Left lung (tissue), 10 donors: ENCODE results near the gene PDSS2. TPM values are rescaled to one million over a fixed set of nuclear protein-coding genes. Genes with fewer than 3 reads are reported as not detected.

ENCODE experiments used
- ATAC-seq: fragments of 200-7000 bp; cut with Tn5 transposase; one replicate; pipeline ENCODE4 v1.9.1; 2020; ENCODE audit warnings: moderate library complexity
- DNase-seq, 4 donors: peaks; one replicate each; pipeline ENCODE4 v3.0.0-alpha.2; 2013 to 2020
- H3K27ac ChIP-seq, 2 donors: fragments of 200-600 bp; sonication (generic) in 1 of 2; one replicate each; pipeline versions ENCODE4 v1.5.0 to v1.8.0; 2020 to 2021
- H3K27me3 ChIP-seq, 2 donors: fragments of 200-600 bp; sonication (generic) in 1 of 2; one replicate each; pipeline versions ENCODE4 v1.5.0 to v1.8.0; 2020 to 2021
- H3K36me3 ChIP-seq, 2 donors: fragments of 200-600 bp; sonication (generic) in 1 of 2; one replicate each; pipeline versions ENCODE4 v1.5.0 to v1.8.0; 2020 to 2021
- H3K4me1 ChIP-seq, 2 donors: fragments of 200-600 bp; one replicate each; pipeline ENCODE4 v1.8.0; 2021
- H3K4me3 ChIP-seq, 2 donors: fragments of 200-600 bp; sonication (generic) in 1 of 2; one replicate each; pipeline versions ENCODE4 v1.5.0 to v1.8.0; 2020 to 2021; ENCODE audit warnings: mild to moderate bottlenecking in 1 of 2
- H3K9me3 ChIP-seq, 2 donors: fragments of 200-600 bp; sonication (generic) in 1 of 2; one replicate each; pipeline versions ENCODE4 v1.5.0 to v1.8.0; 2020 to 2021
- intact Hi-C, 2 donors: fragments of 100-400 bp; cut with DNase I; formaldehyde crosslinking; loops; one replicate each; pipeline versions ENCODE4 v1.11.2 to v1.14.2; 2022
- polyA plus RNA-seq, 6 donors: library from polyadenylated mRNA; unstranded; fragments of 120-200 nt; gene quantifications; one replicate each; pipeline ENCODE4 v1.2.1, GENCODE V29; 2013; ENCODE audit not compliant: insufficient read length in 6 of 6
- total RNA-seq, 2 donors: library from RNA; stranded (reverse); fragmentation: NEBNext Ultra II Directional; extraction: Animal tissue kit (Norgen Biotek cat#: 25700); gene quantifications; one replicate each; pipeline ENCODE4 v1.2.1, GENCODE V29; 2021
- TF ChIP-seq, protein P1 (sequence below), 2 donors: fragments of 200-600 bp; sonication (generic) in 1 of 2; IDR thresholded peaks; one replicate each; pipeline versions ENCODE4 v1.5.0 to v1.8.0; 2021; ENCODE audit warnings: antibody characterized with exemption in 2 of 2
- donor health status: DM: no; HTN: yes; CAD: no.
- donor health status: DM: no; HTN: no; CAD: no.

Gene PDSS2
- total and polyA plus RNA-seq, 8 donors: 13.9 to 20.6 (median 16.4) TPM

DNA sequence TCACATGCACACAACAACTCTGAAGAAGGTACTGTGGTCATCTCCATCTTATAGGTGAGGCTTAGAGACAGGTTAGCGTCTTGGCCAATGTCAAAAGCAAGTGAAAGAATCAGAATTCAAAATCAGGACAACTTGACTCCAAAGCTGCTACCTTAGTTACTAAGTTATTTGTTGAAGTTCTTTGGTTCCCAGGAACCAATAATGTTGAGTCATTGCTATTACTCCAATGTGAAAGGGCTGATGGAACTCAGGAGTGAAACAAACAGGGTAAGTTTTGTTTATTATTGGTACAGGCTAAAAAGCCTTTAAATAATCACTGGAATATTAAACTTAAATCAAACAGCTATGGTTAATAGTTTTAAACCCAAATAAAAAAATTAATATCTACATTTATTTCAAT is 111.1 kb downstream of the PDSS2 start:
- H3K36me3 ChIP-seq: no peaks in the 10 kb centered on the region
- no peak overlapping the region for H3K27ac ChIP-seq
- intact Hi-C loops: no loop called here
- no peak overlapping the region for H3K4me3 ChIP-seq
- H3K9me3 ChIP-seq: no peaks in the 10 kb centered on the region
- ATAC-seq: no peak
- no peaks in the 10 kb centered on the region for H3K27me3 ChIP-seq
- no peak for DNase-seq
- peaks cover 0 to 9% of the 10 kb centered on the region in 2 donors for H3K4me1 ChIP-seq
- TF ChIP-seq, protein P1, sequence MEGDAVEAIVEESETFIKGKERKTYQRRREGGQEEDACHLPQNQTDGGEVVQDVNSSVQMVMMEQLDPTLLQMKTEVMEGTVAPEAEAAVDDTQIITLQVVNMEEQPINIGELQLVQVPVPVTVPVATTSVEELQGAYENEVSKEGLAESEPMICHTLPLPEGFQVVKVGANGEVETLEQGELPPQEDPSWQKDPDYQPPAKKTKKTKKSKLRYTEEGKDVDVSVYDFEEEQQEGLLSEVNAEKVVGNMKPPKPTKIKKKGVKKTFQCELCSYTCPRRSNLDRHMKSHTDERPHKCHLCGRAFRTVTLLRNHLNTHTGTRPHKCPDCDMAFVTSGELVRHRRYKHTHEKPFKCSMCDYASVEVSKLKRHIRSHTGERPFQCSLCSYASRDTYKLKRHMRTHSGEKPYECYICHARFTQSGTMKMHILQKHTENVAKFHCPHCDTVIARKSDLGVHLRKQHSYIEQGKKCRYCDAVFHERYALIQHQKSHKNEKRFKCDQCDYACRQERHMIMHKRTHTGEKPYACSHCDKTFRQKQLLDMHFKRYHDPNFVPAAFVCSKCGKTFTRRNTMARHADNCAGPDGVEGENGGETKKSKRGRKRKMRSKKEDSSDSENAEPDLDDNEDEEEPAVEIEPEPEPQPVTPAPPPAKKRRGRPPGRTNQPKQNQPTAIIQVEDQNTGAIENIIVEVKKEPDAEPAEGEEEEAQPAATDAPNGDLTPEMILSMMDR (IDR thresholded peaks at IDR 0.05): no peak

DNA sequence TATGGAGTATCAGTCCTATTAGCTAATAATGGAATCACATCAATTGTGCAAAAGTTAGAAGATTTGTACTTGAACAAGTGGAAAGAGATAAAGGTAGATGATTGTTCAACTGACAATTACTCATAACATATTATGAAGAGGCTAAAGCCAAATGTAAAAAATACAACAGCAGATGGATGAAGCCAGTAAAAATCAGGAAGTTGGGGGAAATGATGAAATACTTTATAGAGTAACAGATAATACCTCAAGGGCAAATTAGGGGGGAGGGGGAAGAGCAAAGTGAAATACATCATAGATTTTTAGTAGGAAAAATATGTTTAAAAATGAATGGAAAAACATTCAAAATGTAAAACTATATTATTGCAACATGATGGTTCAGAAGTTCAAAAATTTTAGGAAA is 114.0 kb downstream of the PDSS2 start:
- H3K4me3 ChIP-seq: no peak overlapping the region
- no peak overlapping the region for H3K27ac ChIP-seq
- ATAC-seq (no peak), DNase-seq (no peak)
- H3K4me1 ChIP-seq: peaks cover 0 to 14% of the 10 kb centered on the region in 2 donors
- no peaks in the 10 kb centered on the region for H3K9me3 ChIP-seq
- no peaks in the 10 kb centered on the region for H3K27me3 ChIP-seq
- TF ChIP-seq, protein P1 (IDR thresholded peaks at IDR 0.05): no peak
- no peaks in the 10 kb centered on the region for H3K36me3 ChIP-seq
- intact Hi-C loops: no loop called here

DNA sequence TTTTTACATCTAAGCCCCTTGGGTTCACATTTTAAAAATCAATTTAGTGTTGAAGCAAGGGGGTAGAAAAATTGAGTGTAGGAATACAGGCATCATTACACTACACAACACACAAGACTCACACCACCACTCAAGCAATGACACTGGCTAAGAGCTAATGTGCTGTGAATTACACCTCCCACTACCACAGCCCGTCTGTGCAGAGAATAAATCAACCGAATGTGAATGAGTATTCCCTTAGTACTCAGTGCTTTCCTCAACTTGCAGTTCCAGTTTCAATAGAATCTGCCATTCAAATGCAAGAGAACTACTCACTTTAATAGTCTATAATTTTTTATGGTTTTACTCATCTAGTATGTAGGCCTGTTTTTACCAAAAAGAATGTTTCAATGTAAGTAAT is 114.4 kb downstream of the PDSS2 start:
- TF ChIP-seq, protein P1 (IDR thresholded peaks at IDR 0.05): no peak
- Histone ChIP-seq H3K36me3 (no peaks in the 10 kb centered on the region), H3K9me3 (no peaks in the 10 kb centered on the region), H3K4me1 (peaks cover 0 to 14% of the 10 kb centered on the region in 2 donors), H3K27ac (no peak overlapping the region), H3K27me3 (no peaks in the 10 kb centered on the region), H3K4me3 (no peak overlapping the region)
- ATAC-seq (no peak), DNase-seq (no peak)
- intact Hi-C loops: no loop called here

DNA sequence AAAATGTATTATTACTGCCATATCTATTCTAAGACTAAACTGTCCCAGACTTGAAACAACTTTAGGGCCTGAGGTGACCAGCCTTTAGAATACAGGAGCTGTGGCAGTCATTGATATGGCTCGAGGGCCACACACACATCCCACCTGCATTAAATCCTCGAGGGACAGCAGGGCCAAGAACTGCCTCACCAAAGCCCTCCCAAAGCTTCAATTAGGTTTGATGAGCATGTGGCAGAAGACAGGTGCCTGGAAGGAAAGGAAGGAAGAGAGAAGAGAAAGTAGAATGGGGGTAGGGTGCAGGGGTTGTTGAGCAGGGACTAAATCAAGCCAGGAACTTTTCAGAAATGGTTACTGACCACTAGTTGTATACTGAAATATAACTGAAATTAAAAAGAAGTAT is 115.0 kb downstream of the PDSS2 start:
- Histone ChIP-seq H3K27me3 (no peaks in the 10 kb centered on the region), H3K36me3 (no peaks in the 10 kb centered on the region), H3K4me3 (no peak overlapping the region), H3K4me1 (peaks cover 0 to 14% of the 10 kb centered on the region in 2 donors), H3K9me3 (no peaks in the 10 kb centered on the region), H3K27ac (no peak overlapping the region)
- DNase-seq: no peak
- TF ChIP-seq, protein P1 (IDR thresholded peaks at IDR 0.05): no peak
- intact Hi-C loops: no loop called here
- ATAC-seq: no peak

DNA sequence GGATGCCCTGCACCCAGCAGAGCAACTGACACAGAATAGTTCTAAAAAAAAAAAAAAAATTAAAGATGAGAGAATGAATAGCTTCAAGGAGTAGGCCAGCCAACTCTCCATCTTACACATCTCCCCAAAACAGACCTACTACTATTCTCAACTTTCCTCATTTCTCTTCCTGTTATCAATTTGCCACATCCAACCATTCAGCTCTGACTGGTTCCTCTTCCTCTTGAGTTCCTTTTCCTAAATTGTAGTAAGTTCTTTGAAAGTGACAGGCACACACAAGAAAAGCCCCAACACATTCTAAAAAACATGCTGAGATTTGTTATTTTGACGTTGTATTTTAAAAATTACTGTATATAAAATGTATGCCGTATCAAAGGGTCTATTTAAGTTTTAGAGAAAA is 117.2 kb downstream of the PDSS2 start:
- no peaks in the 10 kb centered on the region for H3K36me3 ChIP-seq
- ATAC-seq: no peak

More for the DNA sequence above, 117.2 kb downstream of the PDSS2 start:
- no peaks in the 10 kb centered on the region for H3K27me3 ChIP-seq
- no peak for DNase-seq
- intact Hi-C loops: no loop called here
- no peak overlapping the region for H3K27ac ChIP-seq
- no peak overlapping the region for H3K4me3 ChIP-seq
- TF ChIP-seq, protein P1 (IDR thresholded peaks at IDR 0.05): no peak
- peaks cover 0 to 14% of the 10 kb centered on the region in 2 donors for H3K4me1 ChIP-seq
- no peaks in the 10 kb centered on the region for H3K9me3 ChIP-seq
